ENCODE measurements around the gene MOSMO. TPM values are rescaled to one million over a fixed set of nuclear protein-coding genes. Genes with fewer than 3 reads are reported as not detected.
A peak's percentile ranks its signal among the peaks of the same experiment; 100 is the strongest.

The MOSMO gene
- total RNA-seq, 1 donor: 26.5 TPM

GRCh38 chr16:21980032-21980431, 27.9 kb upstream of the MOSMO start:
- DNase-seq (ENCODE audit: low read depth): no peak

GRCh38 chr16:21982108-21982507, 25.8 kb upstream of the MOSMO start:
- DNase-seq (ENCODE audit: low read depth): no peak
- no peak for TF ChIP-seq CTCF (IDR thresholded peaks at IDR 0.05; ENCODE audit: insufficient read depth, low read length)
- no peak overlapping the region for H3K4me3 ChIP-seq (ENCODE audit: low read depth, low read length)

More at GRCh38 chr16:21980032-21980431, 27.9 kb upstream of the MOSMO start:
- no peak for TF ChIP-seq CTCF (IDR thresholded peaks at IDR 0.05; ENCODE audit: insufficient read depth, low read length)
- no peak overlapping the region for H3K4me3 ChIP-seq (ENCODE audit: low read depth, low read length)

GRCh38 chr16:21984062-21984461, 23.8 kb upstream of the MOSMO start:
- DNase-seq (ENCODE audit: low read depth): no peak
- H3K4me3 ChIP-seq (ENCODE audit: low read depth, low read length): no peak overlapping the region
- no peak for TF ChIP-seq CTCF (IDR thresholded peaks at IDR 0.05; ENCODE audit: insufficient read depth, low read length)

- H3K4me3 ChIP-seq (ENCODE audit: low read depth, low read length): no peak overlapping the region
- no peak for DNase-seq (ENCODE audit: low read depth)
- no peak for TF ChIP-seq CTCF (IDR thresholded peaks at IDR 0.05; ENCODE audit: insufficient read depth, low read length)
These were observed 22.4 kb upstream of the MOSMO start for GRCh38 chr16:21985524-21985923.

- no peak overlapping the region for H3K4me3 ChIP-seq (ENCODE audit: low read depth, low read length)
- DNase-seq (ENCODE audit: low read depth): no peak
- TF ChIP-seq CTCF (IDR thresholded peaks at IDR 0.05; ENCODE audit: insufficient read depth, low read length): no peak
These were observed 21.1 kb upstream of the MOSMO start for GRCh38 chr16:21986692-21987246.

GRCh38 chr16:21987498-21987897, 20.4 kb upstream of the MOSMO start:
- TF ChIP-seq CTCF (IDR thresholded peaks at IDR 0.05; ENCODE audit: insufficient read depth, low read length): no peak
- H3K4me3 ChIP-seq (ENCODE audit: low read depth, low read length): no peak overlapping the region
- DNase-seq (ENCODE audit: low read depth): no peak

GRCh38 chr16:21989133-21989532, 18.8 kb upstream of the MOSMO start:
- peak; percentile 53 for DNase-seq (ENCODE audit: low read depth)
- no peak for TF ChIP-seq CTCF (IDR thresholded peaks at IDR 0.05; ENCODE audit: insufficient read depth, low read length)
- H3K4me3 ChIP-seq (ENCODE audit: low read depth, low read length): no peak overlapping the region

Measured in fibroblast of the aortic adventitia (primary cell).